Colonic mucosa (tissue), 4 donors: ENCODE results near the gene SPSB4. TPM values are rescaled to one million over a fixed set of nuclear protein-coding genes. Genes with fewer than 3 reads are reported as not detected.
A peak's percentile ranks its signal among the peaks of the same experiment; 100 is the strongest.

Experiments used
- DNase-seq: peaks from one replicate; pipeline ENCODE4 v3.0.0-alpha.2; 2020
- H3K27ac ChIP-seq: fragments of 200-600 bp; one replicate; pipeline ENCODE4 v1.8.0; 2021
- H3K27me3 ChIP-seq: fragments of 200-600 bp; one replicate; pipeline ENCODE4 v1.8.0; 2021
- H3K36me3 ChIP-seq: fragments of 200-600 bp; one replicate; pipeline ENCODE4 v1.8.0; 2021
- H3K4me1 ChIP-seq: fragments of 200-600 bp; one replicate; pipeline ENCODE4 v1.8.0; 2021; ENCODE audit warnings: mild to moderate bottlenecking
- H3K4me3 ChIP-seq: fragments of 200-600 bp; one replicate; pipeline ENCODE4 v1.8.0; 2021
- H3K9ac ChIP-seq, 2 donors: one replicate each; pipeline ENCODE4 v1.7.0; 2013; ENCODE audit warnings: control low read depth in 2 of 2, low read depth in 2 of 2, low read length in 2 of 2
- H3K9me3 ChIP-seq: fragments of 200-600 bp; one replicate; pipeline ENCODE4 v1.8.0; 2021
- CTCF ChIP-seq: fragments of 200-600 bp; IDR thresholded peaks from one replicate; pipeline ENCODE4 v1.8.0; 2022; ENCODE audit warnings: antibody characterized with exemption, mild to moderate bottlenecking
- intact Hi-C: fragments of 100-400 bp; cut with DNase I; formaldehyde crosslinking; loops from one replicate; pipeline ENCODE4 v1.14.1; 2022
- total RNA-seq, 2 donors: library from RNA; stranded (reverse); fragmentation: NEBNext Ultra II Directional in 1 of 2; extraction: Animal tissue kit (Norgen Biotek cat#: 25700) in 1 of 2; gene quantifications; one replicate each; pipeline ENCODE4 v1.2.1, GENCODE V29; 2021
- donor health status: healthy.
- donor health status: DM: no; HTN: no; CAD: no.
- donor health status: DM: no; HTN: no; CAD: no.

Gene SPSB4
- total RNA-seq, 2 donors from 2014 or later = not detected

- no peaks in the 10 kb centered on the region for H3K27me3 ChIP-seq
- no peaks in the 10 kb centered on the region for H3K9me3 ChIP-seq
- intact Hi-C loops = no loop called here
- H3K4me1 ChIP-seq = no peaks in the 10 kb centered on the region
- no peak for DNase-seq
- no peaks in the 10 kb centered on the region for H3K36me3 ChIP-seq
- H3K27ac ChIP-seq = no peak overlapping the region
- TF ChIP-seq CTCF = no peak
- no peak overlapping the region for H3K4me3 ChIP-seq
- H3K9ac ChIP-seq = no peak overlapping the region
Observed at GRCh38 chr3:141072950-141073349, 21.8 kb downstream of the SPSB4 start.

- Histone ChIP-seq H3K27me3 (no peaks in the 10 kb centered on the region), H3K4me3 (no peak overlapping the region), H3K9me3 (no peaks in the 10 kb centered on the region), H3K9ac (no peak overlapping the region), H3K36me3 (no peaks in the 10 kb centered on the region), H3K27ac (no peak overlapping the region), H3K4me1 (no peaks in the 10 kb centered on the region)
- intact Hi-C loops = no loop called here
- TF ChIP-seq CTCF = no peak
- DNase-seq = no peak
Observed at GRCh38 chr3:141073580-141073979, 22.4 kb downstream of the SPSB4 start.

- Histone ChIP-seq H3K9ac (no peak overlapping the region), H3K4me3 (no peak overlapping the region), H3K9me3 (no peaks in the 10 kb centered on the region), H3K27me3 (no peaks in the 10 kb centered on the region), H3K4me1 (no peaks in the 10 kb centered on the region), H3K27ac (no peak overlapping the region), H3K36me3 (no peaks in the 10 kb centered on the region)
- intact Hi-C loops = no loop called here
- DNase-seq = no peak
- no peak for TF ChIP-seq CTCF
Observed at GRCh38 chr3:141074529-141074928, 23.4 kb downstream of the SPSB4 start.

- no peaks in the 10 kb centered on the region for H3K27me3 ChIP-seq
- intact Hi-C loops = no loop called here
- H3K4me1 ChIP-seq = no peaks in the 10 kb centered on the region
- H3K27ac ChIP-seq = peak overlapping the region; percentile 22
- no peak overlapping the region for H3K9ac ChIP-seq
- no peaks in the 10 kb centered on the region for H3K9me3 ChIP-seq
- no peaks in the 10 kb centered on the region for H3K36me3 ChIP-seq
- H3K4me3 ChIP-seq = no peak overlapping the region
- DNase-seq = no peak
- no peak for TF ChIP-seq CTCF
Observed at GRCh38 chr3:141076036-141076773, 25.1 kb downstream of the SPSB4 start.

- no peak overlapping the region for H3K9ac ChIP-seq
- DNase-seq = peak; percentile 38
- no peaks in the 10 kb centered on the region for H3K27me3 ChIP-seq
- H3K4me3 ChIP-seq = peak overlapping the region; percentile 7
- no peaks in the 10 kb centered on the region for H3K36me3 ChIP-seq
- H3K4me1 ChIP-seq = no peaks in the 10 kb centered on the region
- no peak for TF ChIP-seq CTCF
- intact Hi-C loops = no loop called here
- H3K27ac ChIP-seq = peak overlapping the region; percentile 22
- H3K9me3 ChIP-seq = no peaks in the 10 kb centered on the region
Observed at GRCh38 chr3:141076797-141077571, 25.8 kb downstream of the SPSB4 start.
